ENCODE data around the gene ZNF567.
"Not testable (repeated sequence)": the region's sequence is repeated elsewhere in the genome, so short reads cannot be mapped to it uniquely, and the experiment has no call there.

Gene ZNF567

GRCh38 chr19:36687214-36688056 lies at the start of gene ZNF567:
Gene ZNF567, plus strand, starts transcription at chr19:36687612. Its CDS starts 7,256 bp downstream, at chr19:36694868.
- peak; percentile 98 for DNase-seq

GRCh38 chr19:36638862-36639510 lies 48.4 kb upstream of the ZNF567 start:
- no peak for DNase-seq

- no peak for DNase-seq
These were observed 40.7 kb upstream of the ZNF567 start for GRCh38 chr19:36646746-36647145.

GRCh38 chr19:36652958-36653357 lies 34.5 kb upstream of the ZNF567 start:
- DNase-seq, result no peak

GRCh38 chr19:36665832-36666231 lies 21.6 kb upstream of the ZNF567 start:
- DNase-seq, result no peak

- DNase-seq, result no peak
These were observed 18.8 kb upstream of the ZNF567 start for GRCh38 chr19:36668646-36669045.

GRCh38 chr19:36672368-36672767 lies 15.0 kb upstream of the ZNF567 start:
- DNase-seq, result no peak

GRCh38 chr19:36674201-36674600 lies 13.2 kb upstream of the ZNF567 start:
- DNase-seq, result no peak

GRCh38 chr19:36679455-36679854 lies 8.0 kb upstream of the ZNF567 start:
- no peak for DNase-seq

- no peak for DNase-seq
These were observed 1.6 kb upstream of the ZNF567 start for GRCh38 chr19:36685835-36686234.

- no peak for DNase-seq
These were observed 823 bp upstream of the ZNF567 start for GRCh38 chr19:36686365-36687213.

GRCh38 chr19:36688058-36688457 lies 646 bp downstream of the ZNF567 start:
- no peak for DNase-seq

GRCh38 chr19:36707134-36707533 lies 19.7 kb downstream of the ZNF567 start:
- DNase-seq, result no peak

GRCh38 chr19:36709423-36709822 lies 22.0 kb downstream of the ZNF567 start:
- DNase-seq, result no peak

- DNase-seq, result no peak
These were observed 32.5 kb downstream of the ZNF567 start for GRCh38 chr19:36719687-36720556.

GRCh38 chr19:36736166-36736565 lies 48.8 kb downstream of the ZNF567 start:
- not testable (repeated sequence) for DNase-seq

GRCh38 chr19:36745870-36746269 lies 58.5 kb downstream of the ZNF567 start:
- DNase-seq, result no peak

GRCh38 chr19:36747750-36748149 lies 60.3 kb downstream of the ZNF567 start:
- no peak for DNase-seq

- no peak for DNase-seq
These were observed 61.2 kb downstream of the ZNF567 start for GRCh38 chr19:36748431-36749275.

GRCh38 chr19:36749613-36750012 lies 62.2 kb downstream of the ZNF567 start:
- not testable (repeated sequence) for DNase-seq

- DNase-seq, result no peak
These were observed 62.8 kb downstream of the ZNF567 start for GRCh38 chr19:36750066-36750691.
